Coronary artery (tissue), 2 donors: ENCODE results near the gene CFAP20DC.
"Not testable (repeated sequence)": the region's sequence is repeated elsewhere in the genome, so short reads cannot be mapped to it uniquely, and the experiment has no call there.

Experiments
- DNase-seq: peaks from one replicate; pipeline ENCODE4 v3.0.0-alpha.2; 2017; ENCODE audit warnings: low spot score
- H3K27ac ChIP-seq, 2 donors: fragments of 200-600 bp; sonication (generic); one replicate each; pipeline ENCODE4 v1.5.1; 2016 to 2019
- H3K4me3 ChIP-seq: fragments of 200-600 bp; sonication (generic); 2 replicates; pipeline ENCODE4 v1.5.1; 2016; ENCODE audit warnings: mild to moderate bottlenecking, moderate library complexity
- CTCF ChIP-seq: fragments of 200-600 bp; sonication (generic); IDR thresholded peaks from one replicate; pipeline ENCODE4 v1.5.1; 2019; ENCODE audit warnings: antibody characterized with exemption

The CFAP20DC gene

GRCh38 chr3:58837856-58838255 is 212.0 kb downstream of the CFAP20DC start:
- H3K4me3 ChIP-seq = no peak overlapping the region
- no peak overlapping the region for H3K27ac ChIP-seq
- TF ChIP-seq CTCF = no peak
- DNase-seq = no peak

GRCh38 chr3:58837141-58837843 is 212.5 kb downstream of the CFAP20DC start:
- Histone ChIP-seq H3K4me3 (no peak overlapping the region), H3K27ac (no peak overlapping the region)
- TF ChIP-seq CTCF = no peak
- DNase-seq = no peak

GRCh38 chr3:58835086-58835485 is 214.7 kb downstream of the CFAP20DC start:
- H3K4me3 ChIP-seq = no peak overlapping the region
- no peak for DNase-seq
- no peak overlapping the region for H3K27ac ChIP-seq
- TF ChIP-seq CTCF = no peak

- H3K4me3 ChIP-seq = no peak overlapping the region
- no peak for DNase-seq
- no peak for TF ChIP-seq CTCF
- no peak overlapping the region for H3K27ac ChIP-seq
These were observed 216.3 kb downstream of the CFAP20DC start for GRCh38 chr3:58833491-58833890.

GRCh38 chr3:58829321-58830000 is 220.4 kb downstream of the CFAP20DC start:
- TF ChIP-seq CTCF = no peak
- H3K27ac ChIP-seq = no peak overlapping the region
- DNase-seq = no peak
- no peak overlapping the region for H3K4me3 ChIP-seq

GRCh38 chr3:58824777-58825176 is 225.0 kb downstream of the CFAP20DC start:
- no peak overlapping the region for H3K4me3 ChIP-seq
- DNase-seq = no peak
- no peak overlapping the region for H3K27ac ChIP-seq
- no peak for TF ChIP-seq CTCF

GRCh38 chr3:58824285-58824684 is 225.5 kb downstream of the CFAP20DC start:
- no peak for DNase-seq
- no peak overlapping the region for H3K27ac ChIP-seq
- TF ChIP-seq CTCF = no peak
- no peak overlapping the region for H3K4me3 ChIP-seq

GRCh38 chr3:58806551-58807244 is 243.1 kb downstream of the CFAP20DC start:
- not testable (repeated sequence) for DNase-seq, H3K4me3 ChIP-seq, H3K27ac ChIP-seq
